Activated CD8-positive, alpha-beta memory T cell treated with anti-CD3 and anti-CD28 coated beads for 24 hours (primary cell): ENCODE results near the gene PML.

Experiments
- DNase-seq: peaks from one replicate; pipeline ENCODE4 v3.0.0-alpha.2; 2020

PML gene

DNA sequence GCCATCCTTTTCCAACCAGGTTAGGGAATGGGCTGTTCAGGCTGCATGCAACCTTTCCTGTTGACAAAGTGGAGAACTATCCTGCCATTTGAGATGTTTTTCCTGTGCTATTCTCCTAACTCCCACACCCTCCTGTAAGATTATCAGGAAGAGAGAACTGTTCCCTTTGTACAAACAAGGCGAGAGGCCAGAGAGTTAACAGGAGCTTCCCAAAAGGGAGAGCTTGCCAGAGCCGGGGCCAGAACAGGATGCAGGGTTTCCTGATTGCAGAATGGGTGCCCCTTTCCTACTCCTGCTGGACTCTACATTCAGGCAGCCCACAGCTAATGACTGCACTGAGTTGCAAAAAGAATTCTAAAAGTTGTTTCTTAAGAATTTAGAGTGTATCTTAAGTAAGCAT lies 17.1 kb downstream of the PML start:
- DNase-seq: no peak

DNA sequence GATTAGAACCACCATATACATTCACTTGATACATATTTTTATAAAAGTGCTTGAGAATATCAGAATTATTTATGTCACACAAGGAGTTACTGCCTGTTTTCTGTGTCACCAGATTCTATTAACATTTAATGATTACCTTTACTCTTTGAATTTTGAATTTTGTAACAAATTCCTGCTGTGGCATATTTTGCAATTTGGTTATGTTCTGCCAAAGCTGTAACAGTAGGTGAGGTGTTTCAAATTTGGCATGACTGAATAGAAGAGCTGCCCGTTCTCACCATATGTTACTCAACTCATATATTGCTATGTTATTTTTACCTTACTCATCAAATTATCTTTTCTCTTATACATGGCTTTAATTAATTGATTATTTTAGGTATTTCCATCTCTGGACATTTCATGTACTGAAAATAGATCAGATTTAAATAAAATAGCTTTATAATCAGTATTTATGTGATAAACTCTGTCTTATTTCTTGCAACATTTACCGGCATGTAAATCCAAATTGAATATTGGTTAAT lies 18.9 kb downstream of the PML start:
- no peak for DNase-seq

DNA sequence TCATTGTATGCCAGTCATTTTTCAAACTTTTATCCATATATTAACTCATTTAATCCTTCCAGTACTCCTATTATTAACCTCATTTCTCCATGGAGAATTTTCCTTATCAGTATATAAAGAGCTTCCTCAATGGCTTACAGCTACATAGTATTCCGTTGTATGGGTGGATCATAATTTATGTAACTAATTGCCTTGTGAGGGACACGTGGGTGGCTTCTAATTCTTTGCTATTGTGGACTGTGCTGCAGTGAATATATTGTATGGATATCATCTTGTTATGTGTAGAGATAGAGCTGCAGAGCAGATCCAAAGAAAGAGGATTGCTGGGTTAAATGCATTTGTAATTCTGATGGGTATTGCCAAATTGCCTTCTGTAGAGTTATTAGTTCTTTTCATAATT lies 25.2 kb downstream of the PML start:
- DNase-seq: no peak

DNA sequence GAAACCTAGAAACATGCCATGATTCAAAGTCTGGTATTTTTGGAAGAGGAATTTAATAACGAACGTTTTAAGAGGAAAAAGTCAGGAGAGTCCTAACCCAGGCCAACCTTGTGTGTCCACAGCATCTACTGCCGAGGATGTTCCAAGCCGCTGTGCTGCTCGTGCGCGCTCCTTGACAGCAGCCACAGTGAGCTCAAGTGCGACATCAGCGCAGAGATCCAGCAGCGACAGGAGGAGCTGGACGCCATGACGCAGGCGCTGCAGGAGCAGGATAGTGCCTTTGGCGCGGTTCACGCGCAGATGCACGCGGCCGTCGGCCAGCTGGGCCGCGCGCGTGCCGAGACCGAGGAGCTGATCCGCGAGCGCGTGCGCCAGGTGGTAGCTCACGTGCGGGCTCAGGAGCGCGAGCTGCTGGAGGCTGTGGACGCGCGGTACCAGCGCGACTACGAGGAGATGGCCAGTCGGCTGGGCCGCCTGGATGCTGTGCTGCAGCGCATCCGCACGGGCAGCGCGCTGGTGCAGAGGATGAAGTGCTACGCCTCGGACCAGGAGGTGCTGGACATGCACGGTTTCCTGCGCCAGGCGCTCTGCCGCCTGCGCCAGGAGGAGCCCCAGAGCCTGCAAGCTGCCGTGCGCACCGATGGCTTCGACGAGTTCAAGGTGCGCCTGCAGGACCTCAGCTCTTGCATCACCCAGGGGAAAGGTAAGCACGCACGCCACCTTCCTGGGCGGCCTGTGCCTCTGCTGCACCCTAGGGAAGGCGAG lies 28.4 kb downstream of the PML start:
- DNase-seq: no peak

DNA sequence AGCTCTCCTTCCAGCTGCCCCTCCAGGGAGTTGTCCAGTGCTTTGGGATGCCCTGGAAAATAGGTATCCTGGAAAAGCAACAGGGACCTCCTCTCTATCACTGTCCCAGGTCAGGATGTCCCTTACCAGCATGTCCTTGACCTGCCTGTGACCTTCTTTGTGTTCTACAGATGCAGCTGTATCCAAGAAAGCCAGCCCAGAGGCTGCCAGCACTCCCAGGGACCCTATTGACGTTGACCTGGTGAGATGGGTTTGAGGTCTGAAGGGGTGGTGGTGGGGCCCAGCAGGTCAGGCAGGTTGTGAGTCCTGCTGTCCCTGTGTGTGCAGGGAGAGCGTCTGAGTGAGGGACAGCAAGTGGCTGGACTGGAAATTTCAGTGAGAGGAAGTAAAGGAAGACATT lies 30.2 kb downstream of the PML start:
- DNase-seq: no peak

DNA sequence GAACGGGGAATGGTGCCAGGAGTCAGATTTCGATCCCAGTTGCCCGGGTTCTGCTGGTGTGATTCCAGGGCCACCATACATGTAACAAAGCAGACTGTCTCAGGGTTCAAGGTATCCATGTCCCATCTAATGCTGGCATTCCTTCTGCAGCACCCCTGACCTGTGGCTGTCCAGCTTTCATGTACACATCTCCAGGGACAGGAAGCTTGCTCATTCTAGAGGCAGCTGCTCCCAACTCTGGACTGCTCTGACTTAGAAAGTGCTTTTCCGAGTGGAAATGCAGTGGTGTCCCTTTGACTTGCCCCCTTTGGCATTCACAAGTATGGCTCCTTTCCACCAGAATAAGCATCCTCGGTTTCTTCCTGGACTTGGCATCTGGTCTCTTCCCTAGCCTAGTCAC lies 30.9 kb downstream of the PML start:
- DNase-seq: no peak

DNA sequence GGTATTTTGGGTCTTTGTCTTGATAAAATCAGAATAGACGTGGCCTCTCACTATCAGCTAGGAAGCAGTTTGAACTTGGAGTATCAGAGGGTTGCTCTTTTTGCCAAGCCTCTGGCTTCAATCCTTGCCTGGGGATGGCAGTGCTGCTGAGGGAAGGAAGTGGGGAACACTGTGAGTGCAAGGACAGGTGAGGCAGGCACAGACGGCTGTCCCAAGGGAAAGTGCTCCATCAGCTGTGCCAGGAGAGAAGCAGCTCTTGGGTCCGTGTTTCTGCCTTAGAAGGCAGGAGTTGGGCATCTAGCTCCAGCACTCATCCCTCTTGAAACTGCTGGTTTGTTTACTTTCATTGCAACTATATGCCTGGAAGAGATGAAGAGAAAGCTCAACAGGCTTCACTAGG lies 33.2 kb downstream of the PML start:
- no peak for DNase-seq

DNA sequence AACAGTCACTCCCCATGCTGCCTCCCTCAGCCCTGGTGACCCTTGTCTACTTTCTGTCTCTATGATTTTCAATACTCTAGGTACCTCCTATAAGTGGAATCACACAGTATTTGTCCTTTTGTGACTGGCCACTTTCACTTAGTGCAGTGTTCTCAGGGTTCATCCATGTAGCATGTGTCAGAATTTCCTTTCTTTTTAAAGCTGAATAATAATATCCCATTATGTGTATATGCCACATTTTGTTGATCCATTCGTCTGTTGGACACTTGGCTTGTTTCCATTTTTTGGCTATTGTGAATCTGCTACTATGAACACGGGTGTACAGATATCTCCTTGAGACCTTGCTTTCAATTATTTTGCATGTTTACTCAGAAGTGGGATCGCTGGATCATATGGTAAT lies 34.1 kb downstream of the PML start:
- no peak for DNase-seq

DNA sequence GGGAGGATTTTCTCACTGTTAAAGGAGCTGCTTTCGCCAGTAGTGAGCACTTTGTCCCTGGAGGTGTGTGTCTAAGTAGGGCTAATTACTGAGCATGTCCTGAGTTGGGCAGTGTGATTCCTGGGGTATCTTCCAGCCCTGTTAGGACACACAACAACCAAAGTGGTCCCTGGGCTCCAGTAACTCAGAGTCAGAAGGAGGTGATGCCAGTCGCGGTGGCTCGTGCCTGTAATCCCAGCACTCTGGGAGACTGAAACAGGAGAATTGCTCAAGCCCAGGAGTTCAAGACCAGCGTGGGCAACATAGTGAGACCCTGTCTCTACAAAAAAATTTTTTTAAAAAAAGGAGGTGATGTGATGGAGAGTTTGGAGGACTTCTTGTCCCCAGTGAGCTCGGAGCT lies 37.5 kb downstream of the PML start:
- DNase-seq: no peak

DNA sequence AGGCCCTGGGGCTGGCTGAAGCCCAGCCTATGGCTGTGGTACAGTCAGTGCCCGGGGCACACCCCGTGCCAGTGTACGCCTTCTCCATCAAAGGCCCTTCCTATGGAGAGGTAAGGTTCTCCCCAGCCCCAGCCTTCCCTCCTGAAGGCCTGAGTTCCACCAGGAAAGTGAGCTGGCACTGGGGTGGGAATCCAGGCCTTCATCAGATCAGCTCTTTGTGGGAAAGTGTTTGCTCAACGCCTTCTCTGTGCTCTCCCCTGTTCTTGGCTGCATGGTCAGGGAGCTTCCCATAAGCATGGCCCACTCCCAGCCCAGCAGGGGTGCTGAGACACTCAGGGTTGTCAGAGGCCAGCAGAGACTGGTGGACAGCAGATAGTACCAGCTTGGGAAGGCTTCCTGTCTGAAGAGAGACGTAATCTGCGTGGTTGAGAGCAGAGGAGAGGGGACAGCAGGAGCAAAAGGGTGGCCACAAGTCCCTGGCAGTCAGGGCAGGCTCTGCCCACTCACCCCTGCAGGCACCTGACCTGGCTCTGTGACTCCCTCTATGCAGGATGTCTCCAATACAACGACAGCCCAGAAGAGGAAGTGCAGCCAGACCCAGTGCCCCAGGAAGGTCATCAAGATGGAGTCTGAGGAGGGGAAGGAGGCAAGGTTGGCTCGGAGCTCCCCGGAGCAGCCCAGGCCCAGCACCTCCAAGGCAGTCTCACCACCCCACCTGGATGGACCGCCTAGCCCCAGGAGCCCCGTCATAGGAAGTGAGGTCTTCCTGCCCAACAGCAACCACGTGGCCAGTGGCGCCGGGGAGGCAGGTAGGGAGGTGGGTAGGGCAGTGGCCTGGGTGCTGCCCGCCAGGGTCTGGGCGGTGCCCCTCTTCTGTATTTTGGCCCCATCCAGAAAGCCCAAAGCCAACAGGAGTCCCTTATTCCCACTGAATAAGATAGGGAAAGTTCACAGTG lies 38.4 kb downstream of the PML start:
- no peak for DNase-seq

DNA sequence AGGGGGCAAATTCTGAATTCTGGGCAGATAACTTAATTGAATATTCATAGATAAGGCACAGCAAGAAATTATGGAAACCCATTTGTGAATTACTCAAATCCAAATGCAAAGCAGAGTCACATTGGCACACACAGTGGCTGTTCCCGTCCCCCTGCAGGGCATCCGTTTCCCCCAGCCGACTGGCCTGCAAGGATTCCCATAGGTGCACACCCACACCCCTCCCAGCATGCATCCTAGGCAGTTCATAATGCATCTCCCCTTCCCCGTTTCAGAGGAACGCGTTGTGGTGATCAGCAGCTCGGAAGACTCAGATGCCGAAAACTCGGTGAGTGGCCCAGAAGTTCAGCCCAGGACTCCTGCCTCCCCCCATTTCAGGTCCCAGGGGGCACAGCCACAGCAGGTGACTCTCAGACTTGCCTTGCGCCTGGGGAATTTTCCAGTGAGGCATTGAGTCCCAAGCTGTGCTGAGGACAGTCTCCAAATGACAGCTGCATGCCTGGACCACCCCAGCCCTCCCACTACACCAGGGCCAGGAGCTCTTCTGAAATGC lies 39.8 kb downstream of the PML start:
- DNase-seq: no peak

DNA sequence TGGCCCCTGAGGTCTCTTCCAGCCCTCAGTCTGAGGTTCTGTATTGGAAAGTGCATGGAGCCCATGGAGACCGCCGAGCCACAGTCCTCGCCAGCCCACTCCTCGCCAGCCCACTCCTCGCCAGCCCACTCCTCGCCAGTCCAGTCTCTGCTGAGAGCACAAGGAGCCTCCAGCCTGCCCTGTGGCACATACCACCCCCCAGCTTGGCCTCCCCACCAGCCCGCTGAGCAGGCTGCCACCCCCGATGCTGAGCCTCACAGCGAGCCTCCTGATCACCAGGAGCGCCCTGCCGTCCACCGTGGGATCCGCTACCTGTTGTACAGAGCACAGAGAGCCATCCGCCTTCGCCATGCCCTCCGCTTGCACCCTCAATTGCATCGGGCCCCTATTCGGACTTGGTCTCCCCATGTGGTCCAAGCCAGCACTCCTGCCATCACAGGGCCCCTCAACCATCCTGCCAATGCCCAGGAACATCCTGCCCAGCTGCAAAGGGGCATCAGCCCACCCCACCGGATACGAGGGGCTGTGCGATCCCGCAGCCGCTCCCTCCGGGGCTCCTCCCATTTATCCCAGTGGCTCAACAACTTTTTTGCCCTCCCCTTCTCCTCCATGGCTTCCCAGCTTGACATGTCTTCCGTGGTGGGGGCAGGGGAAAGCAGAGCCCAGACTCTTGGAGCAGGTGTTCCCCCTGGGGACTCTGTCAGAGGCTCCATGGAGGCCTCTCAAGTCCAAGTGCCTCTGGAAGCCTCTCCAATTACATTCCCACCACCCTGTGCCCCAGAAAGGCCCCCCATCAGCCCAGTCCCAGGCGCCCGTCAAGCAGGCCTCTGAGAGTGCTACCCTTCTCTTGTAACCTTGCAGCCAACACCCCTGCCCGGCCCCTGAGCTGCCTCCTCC lies 40.9 kb downstream of the PML start:
- DNase-seq: no peak

DNA sequence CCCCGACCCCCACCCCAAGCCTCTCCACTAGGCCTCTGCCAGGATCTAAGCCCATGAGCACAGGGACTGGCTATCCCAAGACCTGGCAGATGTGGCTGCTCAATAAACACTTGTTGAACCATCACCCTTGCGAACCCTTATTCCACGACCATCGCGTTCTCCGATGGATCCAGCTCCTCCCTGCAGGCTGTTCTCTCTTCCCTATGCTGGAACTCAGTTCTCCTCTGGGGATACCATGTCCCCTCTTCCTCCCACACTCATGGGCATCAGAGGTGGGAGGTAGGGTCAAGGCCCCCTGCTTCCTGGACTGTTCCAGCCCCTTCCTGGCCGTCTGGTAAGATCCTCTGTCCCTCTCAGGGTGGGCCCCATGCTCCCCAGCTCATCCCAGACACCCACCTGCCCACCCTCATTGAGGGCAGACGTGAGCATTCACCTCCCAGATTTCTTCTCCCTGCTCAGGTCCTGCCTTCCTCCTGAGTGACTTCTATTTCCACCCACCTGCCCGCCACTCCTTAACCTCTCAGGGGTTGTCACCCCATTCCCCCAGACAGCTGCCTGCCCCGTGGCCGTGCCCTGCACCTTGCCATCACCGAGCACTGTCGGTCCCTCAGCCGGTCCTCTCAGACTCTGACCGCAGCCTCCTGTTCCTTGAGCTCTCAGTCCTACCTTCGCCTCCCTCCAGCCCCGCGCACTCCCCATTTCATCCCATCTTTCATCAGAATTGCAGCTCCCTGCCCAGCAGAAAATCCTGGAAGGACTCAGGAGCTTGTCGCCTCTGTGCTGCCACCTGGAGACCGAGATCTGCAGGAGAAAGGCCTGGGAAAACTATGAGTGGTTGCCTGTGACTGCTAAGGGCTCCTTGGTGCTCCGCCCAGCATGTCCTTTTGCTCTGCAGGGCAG lies 42.0 kb downstream of the PML start:
- no peak for DNase-seq

DNA sequence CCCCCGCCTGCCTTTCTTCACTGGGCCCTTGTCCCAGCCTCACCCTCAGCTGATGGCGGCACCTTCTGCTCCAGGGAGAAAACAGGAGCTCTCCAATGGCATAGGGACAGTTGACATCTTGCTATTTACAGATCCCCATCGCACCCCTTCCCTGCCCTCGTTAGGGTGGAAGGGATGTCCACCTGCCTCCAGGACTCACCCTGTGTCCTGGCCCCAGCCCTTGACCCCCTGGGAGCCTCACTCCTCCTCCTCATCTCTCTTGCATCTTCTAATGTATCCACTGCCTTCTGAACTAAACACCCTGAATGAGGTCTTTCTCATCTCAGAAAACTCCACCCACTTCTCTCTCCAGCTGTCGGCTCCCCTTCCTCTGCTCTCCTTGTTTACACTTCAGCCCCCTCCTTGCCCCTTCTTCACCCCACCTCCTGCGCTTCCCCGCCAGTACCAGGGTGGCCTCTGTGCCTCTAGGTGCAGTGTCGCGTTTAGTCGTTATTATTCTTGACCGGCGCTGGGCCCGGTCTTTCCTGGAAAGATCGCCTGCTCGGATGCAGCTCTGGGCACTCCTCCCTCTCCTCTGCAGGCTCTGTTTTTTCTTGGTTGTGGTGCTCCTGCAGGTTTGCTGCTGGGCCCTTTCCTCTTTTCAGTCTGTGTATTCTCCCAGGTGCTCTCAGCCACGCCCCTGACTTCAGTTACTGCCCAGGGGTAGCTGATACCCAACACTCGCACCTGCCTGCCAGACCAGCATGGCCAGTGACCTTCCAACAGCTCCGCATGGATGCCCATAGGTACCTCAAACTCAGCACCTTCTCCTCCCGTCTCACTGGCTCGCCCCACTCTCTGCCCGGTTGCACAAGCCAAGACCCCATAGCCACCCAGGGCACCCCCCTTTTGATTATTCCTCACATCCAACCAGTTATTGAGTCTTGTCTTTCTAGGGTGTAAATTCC lies 42.9 kb downstream of the PML start:
- no peak for DNase-seq

DNA sequence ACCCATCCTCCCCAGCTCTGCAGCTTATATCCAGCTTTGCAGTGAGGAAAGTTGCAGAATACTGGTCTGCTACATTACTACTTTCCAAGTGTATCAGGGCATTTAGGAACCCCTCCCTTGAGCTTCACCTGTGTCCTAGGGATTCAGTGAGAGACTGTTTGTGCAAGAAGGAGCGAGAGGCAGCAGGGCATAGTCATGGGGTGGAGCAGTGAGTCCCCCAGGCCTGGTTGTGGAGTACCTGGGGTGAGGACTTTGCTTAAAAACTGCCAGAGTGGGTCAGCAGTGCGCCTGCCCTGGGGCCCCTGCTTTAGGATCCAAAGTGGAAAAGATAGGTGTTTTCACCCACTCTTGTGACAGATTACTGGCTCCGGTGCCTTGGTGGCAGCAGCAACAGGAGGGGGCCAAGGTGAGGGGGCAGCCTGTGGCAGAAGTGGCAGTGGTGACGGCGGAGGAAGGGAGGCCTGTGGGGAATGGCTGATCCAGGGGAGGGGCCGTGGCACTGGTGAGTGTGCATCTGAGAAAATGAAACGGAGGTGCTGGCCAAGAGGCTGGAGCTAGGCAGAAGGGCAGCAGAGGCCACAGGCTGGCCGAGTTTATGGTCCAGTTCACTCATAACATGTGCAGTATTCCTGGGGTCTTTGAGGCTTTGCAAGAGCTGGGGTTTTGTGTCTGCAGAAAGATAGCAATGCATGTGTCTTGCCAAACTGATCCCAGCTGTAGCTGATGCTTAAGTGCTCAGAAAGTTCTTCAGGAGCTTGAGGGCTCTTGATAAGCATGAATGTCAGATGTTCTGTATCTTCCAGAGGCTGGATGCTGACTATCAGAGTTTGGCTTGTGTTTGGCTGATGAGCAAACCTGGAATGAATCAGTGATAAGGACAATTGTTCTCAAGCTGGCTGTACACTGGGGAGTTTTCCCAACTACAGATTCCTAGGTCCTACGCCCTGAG lies 44.5 kb downstream of the PML start:
- DNase-seq: no peak

DNA sequence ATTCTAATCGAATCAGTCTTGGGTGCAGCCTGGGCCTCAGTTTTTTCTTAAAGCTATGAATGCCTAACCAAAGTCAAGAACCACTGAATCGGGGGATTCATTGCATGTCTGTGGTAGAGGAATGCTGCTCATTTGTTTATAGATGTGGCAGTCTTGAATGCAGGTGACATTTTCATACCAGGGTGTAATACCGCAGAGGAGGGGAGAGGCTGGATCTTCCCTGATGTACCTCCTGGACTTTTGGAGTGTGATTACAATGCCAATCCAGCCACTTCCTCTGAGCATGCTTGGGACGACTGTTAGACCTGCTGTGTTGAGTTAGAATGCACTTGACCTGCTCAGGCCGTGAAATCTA lies 45.1 kb downstream of the PML start:
- no peak for DNase-seq

DNA sequence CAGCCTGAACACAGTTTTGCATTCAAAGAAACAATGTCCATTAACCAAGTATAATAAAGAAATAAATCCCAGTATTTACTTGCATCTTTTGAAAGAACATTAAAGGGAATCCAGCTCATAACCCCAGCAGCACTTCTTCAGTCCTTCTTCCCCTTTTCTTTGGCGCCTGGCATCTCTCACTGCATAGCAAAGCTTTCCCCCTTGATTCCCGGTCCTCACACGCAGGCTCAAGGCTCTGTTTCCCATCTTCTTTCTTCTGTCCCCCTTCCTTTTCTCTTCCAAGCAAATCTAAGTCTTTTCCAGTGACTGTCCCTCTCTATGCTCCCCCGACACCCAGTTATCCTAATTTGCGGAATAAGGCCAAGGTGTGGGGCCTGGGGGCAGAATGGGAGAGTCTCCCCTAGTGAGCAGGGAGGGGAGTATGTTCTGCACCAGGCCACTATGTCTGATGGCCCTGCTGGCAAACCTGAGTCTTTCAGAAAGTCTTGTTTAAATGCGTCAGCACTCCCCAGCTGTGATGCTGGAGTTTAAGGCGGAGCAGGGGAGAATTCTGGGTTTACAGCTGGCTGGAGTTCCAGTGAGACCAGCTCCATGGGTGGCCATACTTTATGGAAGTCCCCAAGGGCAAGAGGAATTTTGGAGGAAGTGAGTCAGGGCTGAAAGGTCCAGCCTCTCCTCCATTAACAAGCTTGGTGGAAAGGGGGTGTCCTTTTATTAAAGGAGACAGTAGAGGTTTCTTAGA lies 45.8 kb downstream of the PML start:
- DNase-seq: no peak

DNA sequence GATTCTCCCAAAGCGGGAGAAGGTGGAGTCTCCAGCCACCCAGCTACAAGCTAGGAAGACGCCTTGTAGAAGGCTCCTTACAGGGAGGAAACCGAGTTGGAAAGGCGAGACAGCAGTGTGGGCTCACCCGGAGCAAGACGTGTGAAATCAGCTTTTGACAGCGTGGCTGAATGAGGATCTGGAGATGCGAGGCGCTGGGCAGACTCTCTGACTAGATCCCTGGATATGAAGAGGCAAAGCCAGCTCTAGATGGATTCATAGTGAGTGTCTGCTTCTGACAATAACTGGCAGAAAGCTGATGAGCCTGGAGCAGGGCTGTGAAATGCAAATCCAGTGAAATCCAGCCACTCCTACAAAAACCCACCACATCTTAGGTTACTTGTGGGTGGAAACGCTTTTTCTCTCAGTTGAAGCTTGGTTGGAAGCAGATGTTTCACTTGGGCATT lies 46.8 kb downstream of the PML start:
- no peak for DNase-seq
